ENCODE results near the gene CDK10.

GRCh38 chr16:89738538-89739317, 52.2 kb downstream of the CDK10 start:
- TF ChIP-seq CTCF (conservative IDR thresholded peaks at IDR 0.05): no peak
- TF ChIP-seq ZFX (IDR thresholded peaks at IDR 0.05): no peak

All from C4-2B (cell line).